Transverse colon (tissue), 3 donors: ENCODE results near the gene NDUFA6.
"Not testable (repeated sequence)": the region's sequence is repeated elsewhere in the genome, so short reads cannot be mapped to it uniquely, and the experiment has no call there.

Experiments
- EP300 ChIP-seq: sonication (generic); formaldehyde crosslinking; IDR thresholded peaks from one replicate; pipeline ENCODE4 v1.6.1; 2017; ENCODE audit warnings: antibody characterized with exemption, low read depth
- POLR2A ChIP-seq: fragments of 450-650 bp; IDR thresholded peaks from one replicate; pipeline ENCODE4 v1.6.1; 2016; ENCODE audit warnings: antibody characterized with exemption, mild to moderate bottlenecking, moderate library complexity
- POLR2AphosphoS5 ChIP-seq, 3 donors: sonication (generic); formaldehyde crosslinking; IDR thresholded peaks; one replicate each; pipeline ENCODE4 v1.6.1; 2016; ENCODE audit warnings: antibody characterized with exemption in 3 of 3

DNA sequence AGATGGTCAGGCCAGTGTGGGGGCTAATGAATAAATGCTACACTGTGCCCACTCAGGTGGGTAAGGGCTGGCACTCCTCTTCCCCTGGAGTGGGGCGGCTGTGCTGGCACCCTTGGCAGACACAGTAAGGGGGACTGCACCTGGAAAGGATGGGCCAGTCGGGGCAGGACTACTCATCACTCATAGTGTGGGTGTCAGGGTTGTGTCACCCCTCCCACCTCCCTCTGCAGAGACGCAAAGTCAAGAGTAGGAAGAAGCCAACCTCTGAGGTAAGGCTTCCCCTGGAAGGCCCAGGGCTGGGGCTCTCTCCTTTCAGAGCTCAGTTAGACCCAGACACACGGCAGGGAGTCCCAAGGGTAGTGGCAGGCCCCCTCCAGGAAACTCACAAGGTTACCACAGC lies 45.1 kb upstream of the NDUFA6 start:
- not testable (repeated sequence) for TF ChIP-seq POLR2AphosphoS5 (IDR thresholded peaks at IDR 0.05); POLR2A; EP300
